ENCODE results near the gene DNAI1.

GRCh38 chr9:34566322-34566721 is 107.7 kb downstream of the DNAI1 start:
- TF ChIP-seq POLR2A (IDR thresholded peaks at IDR 0.05; ENCODE audit: low read depth, low read length), result no peak
- no peak for TF ChIP-seq POLR2AphosphoS5 (IDR thresholded peaks at IDR 0.05; ENCODE audit: low read depth, low read length)

Measured in GM12892 (cell line).